Activated CD8-positive, alpha-beta memory T cell treated with anti-CD3 and anti-CD28 coated beads for 24 hours (primary cell): ENCODE data around the gene AGTPBP1.

Source experiments
- DNase-seq: peaks from one replicate; pipeline ENCODE4 v3.0.0-alpha.2; 2020

Gene AGTPBP1

GRCh38 chr9:85528607-85529006, 213.1 kb downstream of the AGTPBP1 start:
- DNase-seq, result no peak

DNA sequence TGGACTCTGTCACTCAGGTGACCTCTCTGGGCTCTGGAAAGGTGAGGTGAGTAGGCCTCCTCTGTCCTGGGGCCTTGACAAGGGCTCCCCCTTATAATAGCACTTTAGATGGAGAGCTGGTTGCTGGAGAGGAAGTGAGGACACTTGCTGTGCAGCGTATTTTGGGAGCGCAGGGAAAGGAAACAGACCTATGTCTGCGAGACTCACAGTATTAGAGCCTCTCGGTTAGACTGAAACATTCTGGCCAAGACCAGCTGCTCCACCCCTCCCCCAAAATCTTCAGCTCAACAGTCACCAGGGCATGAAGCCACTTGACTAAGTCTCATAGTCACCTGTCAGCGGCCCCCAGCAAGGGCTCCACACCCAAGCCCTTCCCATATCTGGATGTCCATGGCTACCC, 213.6 kb downstream of the AGTPBP1 start:
- DNase-seq, result no peak

DNA sequence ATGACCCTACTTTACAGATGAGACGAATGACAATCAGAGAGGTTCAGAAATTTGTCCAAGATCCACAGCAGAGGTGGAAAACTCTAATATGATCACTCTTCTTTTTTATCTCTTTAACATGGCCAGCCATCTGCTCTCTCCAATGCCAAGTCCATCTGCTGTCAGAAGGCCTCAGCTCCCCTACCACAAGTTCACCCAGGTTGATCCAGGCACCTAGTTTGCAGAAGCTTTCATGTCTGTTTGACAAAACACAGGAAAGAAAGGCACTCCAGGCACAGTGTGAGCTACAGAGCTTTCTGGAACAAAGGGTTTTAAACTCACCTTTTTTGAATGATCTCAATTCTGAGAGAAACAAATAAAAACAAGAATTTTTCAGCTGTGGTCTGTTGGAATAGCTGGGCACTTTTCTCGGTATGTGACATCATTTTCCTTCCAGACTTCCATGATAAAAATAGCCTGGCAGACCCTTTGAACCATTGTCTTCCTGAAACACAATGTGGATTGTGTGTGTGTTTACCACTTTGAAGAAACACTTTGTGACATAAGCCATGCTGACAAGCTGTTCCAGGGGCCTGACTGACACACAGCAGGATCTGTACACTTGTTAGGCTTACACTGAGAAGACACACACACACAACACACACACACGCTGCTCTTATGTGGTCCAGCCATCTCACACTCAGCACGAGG, 214.3 kb downstream of the AGTPBP1 start:
- DNase-seq, result no peak

DNA sequence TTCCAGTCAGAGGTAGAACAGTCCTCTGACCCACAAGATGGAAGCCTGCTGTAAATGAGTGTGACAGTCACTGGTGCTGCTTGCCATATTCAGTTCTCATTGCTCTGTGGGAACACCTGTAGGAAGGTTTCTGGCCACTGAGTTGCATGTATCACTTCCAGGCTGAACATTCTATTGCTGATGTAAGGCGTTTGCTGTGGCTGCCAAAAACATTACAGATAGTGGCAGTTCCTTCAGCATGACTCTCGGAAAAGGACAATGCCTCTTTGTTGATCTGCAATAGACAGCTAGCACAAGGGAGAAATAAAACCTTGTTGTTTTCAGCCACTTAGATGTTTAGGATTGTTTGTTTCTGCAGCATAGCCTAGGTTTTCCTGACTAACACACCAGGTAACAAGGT, 217.2 kb downstream of the AGTPBP1 start:
- no peak for DNase-seq

DNA sequence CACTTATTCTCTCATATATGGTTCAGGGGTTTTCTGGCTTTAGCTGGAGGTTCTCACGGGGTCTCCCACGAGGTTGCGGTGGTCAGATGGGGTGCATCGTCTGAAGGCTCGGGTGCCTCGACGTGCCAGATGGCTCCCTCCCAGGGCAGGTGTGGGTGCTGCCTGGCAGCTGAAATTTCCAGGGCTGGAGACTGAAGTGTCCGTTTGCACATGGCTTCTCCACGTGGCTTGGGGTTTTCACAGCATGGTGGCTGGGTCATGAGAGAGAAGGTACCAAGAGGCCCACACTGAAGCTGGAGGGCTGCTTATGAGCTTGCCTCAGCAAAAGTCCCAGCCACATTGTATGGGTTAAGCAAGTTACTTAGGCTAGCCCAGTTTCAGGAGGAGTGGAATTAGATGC, 218.6 kb downstream of the AGTPBP1 start:
- DNase-seq, result no peak

- DNase-seq, result peak; percentile 63
Measured at GRCh38 chr9:85522459-85523092, 219.2 kb downstream of the AGTPBP1 start.

- no peak for DNase-seq
Measured at GRCh38 chr9:85521371-85522197, 220.2 kb downstream of the AGTPBP1 start.

- DNase-seq, result no peak
Measured at GRCh38 chr9:85516976-85517637, 224.6 kb downstream of the AGTPBP1 start.

DNA sequence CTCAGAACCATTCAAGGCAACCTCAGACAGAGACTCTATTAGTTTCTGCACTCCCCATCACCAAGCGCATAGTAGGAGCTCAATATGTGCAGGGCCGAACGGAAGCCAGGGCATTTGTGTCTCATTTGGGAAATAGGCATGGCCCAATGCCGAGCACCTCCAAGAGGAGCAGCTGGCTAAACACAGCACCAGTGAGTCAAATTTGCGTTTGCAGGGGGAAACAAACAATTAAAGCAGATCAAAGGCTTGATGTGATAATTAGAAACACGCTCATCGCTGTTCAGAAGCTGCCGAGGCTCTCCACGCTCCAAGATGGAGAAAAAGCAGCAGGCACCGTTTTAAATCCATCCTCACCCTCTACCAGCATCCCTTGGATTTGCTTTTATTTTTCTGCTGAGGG, 225.3 kb downstream of the AGTPBP1 start:
- DNase-seq, result no peak

DNA sequence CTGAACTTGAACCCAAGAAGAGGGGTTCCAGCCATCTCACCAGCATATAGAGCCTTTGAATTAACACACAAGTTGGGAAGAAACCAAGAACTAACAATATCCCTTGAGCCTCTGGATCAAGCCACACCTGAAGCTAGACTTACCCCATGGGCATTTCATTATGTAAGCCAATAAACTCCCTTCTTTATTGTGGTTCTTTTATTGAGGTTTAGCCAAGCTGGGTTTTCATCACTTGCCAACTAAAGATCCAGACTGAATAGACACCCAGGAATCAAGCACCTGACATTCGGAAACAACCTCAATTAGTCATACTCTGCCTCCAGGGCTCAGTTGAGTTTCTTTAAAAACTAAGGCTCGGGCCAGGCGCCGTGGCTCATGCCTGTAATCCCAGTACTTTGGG, 226.7 kb downstream of the AGTPBP1 start:
- no peak for DNase-seq

DNA sequence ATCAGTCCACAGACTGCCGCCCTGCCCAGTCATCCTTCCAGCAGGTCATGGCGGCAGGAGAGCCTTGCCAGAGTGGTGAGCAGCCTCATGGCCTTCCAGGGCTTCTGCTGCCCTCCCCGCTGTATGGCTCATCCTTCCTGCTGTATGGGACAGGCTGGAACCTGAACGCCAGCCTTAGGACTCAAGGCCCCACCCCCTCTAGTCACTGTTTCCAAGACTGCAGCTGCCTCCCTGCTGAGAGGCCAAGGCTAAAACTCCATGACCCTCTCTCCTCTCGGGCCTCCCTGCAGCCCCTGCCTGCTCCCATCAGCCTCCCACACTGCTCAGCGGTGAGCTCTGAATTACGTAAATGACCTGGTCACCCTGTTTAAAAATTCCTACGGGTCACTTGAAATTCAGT, 227.5 kb downstream of the AGTPBP1 start:
- DNase-seq, result no peak

DNA sequence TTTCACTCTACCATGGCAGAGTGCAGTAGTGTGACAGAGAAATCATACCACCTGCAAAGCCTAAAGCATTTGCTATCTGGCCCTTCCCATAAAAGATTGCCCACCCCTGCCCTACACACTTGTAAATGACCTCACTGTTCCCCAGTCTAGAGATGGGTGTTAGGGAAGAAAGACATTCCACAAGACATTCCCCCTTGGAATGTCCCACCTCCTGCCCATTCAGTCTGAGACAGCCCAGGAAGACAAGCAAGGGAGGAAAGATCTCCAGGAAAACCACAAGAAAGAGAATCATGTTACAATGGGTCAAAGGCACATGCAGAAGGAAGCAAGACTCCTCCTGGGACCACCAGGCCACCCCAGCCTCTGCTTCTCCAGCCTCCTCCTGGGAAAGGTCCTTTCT, 230.0 kb downstream of the AGTPBP1 start:
- no peak for DNase-seq

GRCh38 chr9:85510830-85511504, 230.8 kb downstream of the AGTPBP1 start:
- DNase-seq, result no peak

DNA sequence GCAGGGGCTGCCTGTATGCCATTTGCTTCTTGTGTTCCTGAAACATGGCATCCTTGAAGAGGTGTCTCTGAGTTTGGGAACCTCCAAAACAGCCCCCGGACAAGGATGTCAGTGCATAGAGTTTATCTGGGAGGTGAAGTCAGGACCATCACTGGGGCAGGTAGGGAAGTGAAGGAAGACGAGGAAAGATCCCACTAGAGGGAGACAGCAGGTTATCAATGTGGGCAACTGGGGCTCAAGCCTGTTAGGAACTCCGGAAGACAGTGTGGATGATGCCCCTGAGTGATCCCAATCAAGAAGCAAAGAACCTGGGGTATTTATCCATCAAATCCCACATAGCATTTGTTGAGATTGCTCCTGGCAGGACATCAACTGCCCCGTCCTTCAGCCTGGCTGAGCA, 233.1 kb downstream of the AGTPBP1 start:
- no peak for DNase-seq

- no peak for DNase-seq
Measured at GRCh38 chr9:85505612-85506011, 236.1 kb downstream of the AGTPBP1 start.

- no peak for DNase-seq
Measured at GRCh38 chr9:85502815-85503655, 238.7 kb downstream of the AGTPBP1 start.

DNA sequence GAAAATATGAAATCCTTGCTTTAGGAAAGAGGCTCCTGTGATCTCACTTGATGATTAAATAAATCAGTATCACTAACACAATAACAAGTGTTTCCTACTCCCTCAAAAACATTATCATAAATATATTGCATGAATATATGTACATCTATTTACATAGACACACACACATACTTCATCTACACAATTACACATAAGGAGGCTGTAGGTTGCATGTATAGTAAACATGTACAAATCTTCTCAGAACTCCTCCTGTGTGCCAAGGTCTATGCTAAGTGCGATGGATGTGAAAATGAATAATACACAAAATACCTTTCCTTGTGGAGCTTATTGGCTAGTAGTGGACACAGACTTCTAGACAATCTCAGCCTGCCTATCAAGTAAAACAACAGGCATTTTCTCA, 239.9 kb downstream of the AGTPBP1 start:
- DNase-seq, result no peak

DNA sequence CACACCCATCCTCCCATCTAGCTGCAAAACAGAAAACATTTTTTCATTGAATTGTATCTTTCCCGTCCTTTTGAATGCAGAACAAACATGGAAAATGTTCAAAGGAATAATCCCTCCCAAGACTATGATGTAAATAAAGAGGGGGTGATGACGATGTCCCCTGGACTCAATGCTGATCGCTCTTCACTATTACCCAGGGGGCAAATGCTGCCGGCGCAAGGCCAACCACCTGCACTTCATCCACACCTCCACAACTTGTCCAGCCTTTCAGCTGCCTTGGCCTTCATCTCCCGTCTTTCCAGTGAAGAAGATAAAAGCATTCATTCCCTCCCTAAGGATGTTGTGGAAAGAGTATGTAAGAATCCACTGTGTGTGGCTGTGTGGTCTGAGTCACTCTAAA, 240.3 kb downstream of the AGTPBP1 start:
- no peak for DNase-seq
